HCT116 (cell line): Measurements from ENCODE around the gene STARD4. TPM values are rescaled to one million over a fixed set of nuclear protein-coding genes. Genes with fewer than 3 reads are reported as not detected.

Source experiments
- ATAC-seq: fragments of 200-7000 bp; cut with Tn5 transposase; 2 replicates; pipeline ENCODE4 v1.9.1; 2020; ENCODE audit warnings: mild to moderate bottlenecking, moderate library complexity
- BruUV-seq: library from RNA; stranded (reverse); fragments of 400-500 nt; replicated peaks from 2 replicates; lab custom pipeline; 2021; lab: Mats Ljungman, UMichigan
- CTCF ChIA-PET: fragments of 300-600 bp; sonication (Branson Sonifier 250); formaldehyde crosslinking; loops from one replicate; lab custom pipeline; 2021; ENCODE audit warnings: antibody characterized with exemption; lab: Charles Lee
- POLR2A ChIA-PET: fragments of 300-600, 350-600 bp; sonication (Branson Sonifier 250); formaldehyde crosslinking; loops from one replicate; lab custom pipeline; 2021; ENCODE audit warnings: antibody characterized with exemption; lab: Charles Lee
- RAD21 ChIA-PET, 2 experiments: fragments of 300-600 bp; sonication (Branson Sonifier 250); formaldehyde crosslinking; loops; one replicate each; lab custom pipeline; 2023; ENCODE audit warnings: low total read pairs in 2 of 2; ENCODE audit not compliant: uncharacterized antibody in 2 of 2, unreplicated experiment in 2 of 2, low non-redundant PET in 1 of 2; lab: Charles Lee
- DNase-seq: peaks from one replicate; pipeline ENCODE4 v3.0.0-alpha.2; 2010; ENCODE audit warnings: low read depth, low spot score
- H2AFZ ChIP-seq: fragments of 200-600 bp; shearing (Covaris generic), sonication (generic); 2 replicates; pipeline ENCODE4 v1.6.1; 2017; ENCODE audit warnings: low read depth, mixed run types, mixed read lengths, antibody characterized with exemption, low read length; ENCODE audit not compliant: poor library complexity, severe bottlenecking
- H3K27ac ChIP-seq: 2 replicates; pipeline ENCODE4 v1.5.1; 2012; ENCODE audit warnings: low read depth, low read length
- H3K27me3 ChIP-seq: fragments of 200-600 bp; sonication (generic); 2 replicates; pipeline ENCODE4 v1.6.1; 2016; ENCODE audit warnings: mixed run types, low read length, mixed read lengths; ENCODE audit not compliant: insufficient read depth
- H3K36me3 ChIP-seq, 2 experiments: fragments of 200-500 bp in 1 of 2; fragments of 200-600 bp in 1 of 2; sonication (Bioruptor generic) in 1 of 2; sonication (generic) in 1 of 2; 2 replicates each; pipeline versions ENCODE4 v1.5.1 to v1.6.1; 2014 to 2016; ENCODE audit warnings: low read length in 2 of 2, inconsistent platforms in 1 of 2, mixed read lengths in 1 of 2, mixed run types in 1 of 2; ENCODE audit not compliant: insufficient read depth in 2 of 2, control insufficient read depth in 1 of 2
- H3K4me1 ChIP-seq, 2 experiments: fragments of 200-600 bp in 1 of 2; sonication (generic) in 1 of 2; 2 replicates each; pipeline versions ENCODE4 v1.5.1 to v1.6.1; 2012 to 2017; ENCODE audit warnings: low read length in 2 of 2, inconsistent platforms in 1 of 2, mild to moderate bottlenecking in 1 of 2, mixed read lengths in 1 of 2, mixed run types in 1 of 2, moderate library complexity in 1 of 2; ENCODE audit not compliant: insufficient read depth in 2 of 2, control insufficient read depth in 1 of 2
- H3K4me2 ChIP-seq: fragments of 200-600 bp; sonication (generic); 2 replicates; pipeline ENCODE4 v1.6.1; 2017; ENCODE audit warnings: mixed run types, low read length, mixed read lengths
- H3K4me3 ChIP-seq, 2 experiments: fragments of 200-600 bp in 1 of 2; sonication (generic) in 1 of 2; replicated peaks in 1 of 2; 2 replicates each; pipeline ENCODE4 v1.5.1; 2011 to 2016; ENCODE audit warnings: low read length in 2 of 2, control low read depth in 1 of 2, low read depth in 1 of 2, mild to moderate bottlenecking in 1 of 2, mixed read lengths in 1 of 2, mixed run types in 1 of 2
- H3K79me2 ChIP-seq: fragments of 200-600 bp; sonication (generic); 2 replicates; pipeline ENCODE4 v1.6.1; 2017; ENCODE audit warnings: mild to moderate bottlenecking, mixed run types, low read length, moderate library complexity, mixed read lengths; ENCODE audit not compliant: insufficient read depth
- H3K9ac ChIP-seq: fragments of 200-600 bp; sonication (generic); 2 replicates; pipeline ENCODE4 v1.6.1; 2016; ENCODE audit warnings: low read length, mixed read lengths
- H3K9me2 ChIP-seq: fragments of 200-600 bp; sonication (generic), shearing (Covaris generic); 2 replicates; pipeline ENCODE4 v1.6.1; 2017; ENCODE audit warnings: mixed run types, mild to moderate bottlenecking, moderate library complexity; ENCODE audit not compliant: insufficient read depth
- H3K9me3 ChIP-seq, 2 experiments: fragments of 200-500 bp in 1 of 2; fragments of 200-600 bp in 1 of 2; sonication (Bioruptor generic) in 1 of 2; sonication (generic) in 1 of 2; 2 replicates each; pipeline ENCODE4 v1.6.1; 2014 to 2017; ENCODE audit warnings: low read length in 2 of 2, mixed read lengths in 2 of 2, inconsistent platforms in 1 of 2, low read depth in 1 of 2, mild to moderate bottlenecking in 1 of 2, mixed run types in 1 of 2, moderate library complexity in 1 of 2; ENCODE audit not compliant: control insufficient read depth in 1 of 2, insufficient read depth in 1 of 2
- H4K20me1 ChIP-seq: fragments of 200-600 bp; sonication (generic), shearing (Covaris generic); 2 replicates; pipeline ENCODE4 v1.6.1; 2017; ENCODE audit warnings: mixed run types, mild to moderate bottlenecking, moderate library complexity; ENCODE audit not compliant: insufficient read depth
- CBX3 ChIP-seq: IDR thresholded peaks from 2 replicates; pipeline ENCODE4 v1.6.1; 2012; ENCODE audit warnings: low read depth
- EGR1 ChIP-seq: IDR thresholded peaks from 2 replicates; pipeline ENCODE4 v1.6.1; 2012; ENCODE audit warnings: low read depth
- ELF1 ChIP-seq: IDR thresholded peaks from 2 replicates; pipeline ENCODE4 v1.6.1; 2012; ENCODE audit warnings: low read depth, borderline replicate concordance
- EZH2 ChIP-seq: fragments of 200-600 bp; sonication (generic); IDR thresholded peaks from 2 replicates; pipeline ENCODE4 v1.6.1; 2017; ENCODE audit warnings: antibody characterized with exemption, mixed run types
- EZH2phosphoT487 ChIP-seq: fragments of 200-600 bp; IDR thresholded peaks from 2 replicates; pipeline ENCODE4 v1.6.1; 2018; ENCODE audit warnings: antibody characterized with exemption, borderline replicate concordance
- FOSL1 ChIP-seq: IDR thresholded peaks from 2 replicates; pipeline ENCODE4 v1.6.1; 2012; ENCODE audit warnings: low read depth
- JUND ChIP-seq: IDR thresholded peaks from 2 replicates; pipeline ENCODE4 v1.6.1; 2012
- RAD21 ChIP-seq: IDR thresholded peaks from 2 replicates; pipeline ENCODE4 v1.6.1; 2012; ENCODE audit warnings: low read depth, mild to moderate bottlenecking
- REST ChIP-seq: IDR thresholded peaks from 2 replicates; pipeline ENCODE4 v1.6.1; 2012; ENCODE audit warnings: low read depth
- SP1 ChIP-seq: IDR thresholded peaks from 2 replicates; pipeline ENCODE4 v1.6.1; 2012; ENCODE audit warnings: low read depth
- SRF ChIP-seq: IDR thresholded peaks from 2 replicates; pipeline ENCODE4 v1.6.1; 2012; ENCODE audit warnings: low read depth
- TCF7L2 ChIP-seq: IDR thresholded peaks from 2 replicates; pipeline ENCODE4 v1.7.0; 2011; ENCODE audit warnings: borderline replicate concordance, inconsistent platforms; ENCODE audit not compliant: insufficient read depth, insufficient read length; ENCODE audit errors: extremely low read depth
- YY1 ChIP-seq: IDR thresholded peaks from 2 replicates; pipeline ENCODE4 v1.6.1; 2011; ENCODE audit warnings: low read length, low read depth, moderate library complexity, mild to moderate bottlenecking; ENCODE audit not compliant: insufficient replicate concordance; ENCODE audit errors: extremely low read depth
- ZFX ChIP-seq: fragments of 450-650 bp; IDR thresholded peaks from 2 replicates; pipeline ENCODE4 v1.6.1; 2017
- ZNF274 ChIP-seq: fragments of 200-500 bp; sonication (Bioruptor generic); IDR thresholded peaks from 2 replicates; pipeline ENCODE4 v1.6.1; 2014; ENCODE audit warnings: mild to moderate bottlenecking, low read depth, low read length, inconsistent platforms
- intact Hi-C: fragments of 100-400 bp; cut with micrococcal nuclease; formaldehyde crosslinking; loops from 2 replicates; pipeline ENCODE4 v1.10.0; 2022
- total RNA-seq: library from RNA; stranded (reverse); gene quantifications from one replicate; pipeline ENCODE4 v1.2.1, GENCODE V29; 2021; ENCODE audit not compliant: unreplicated experiment
- TF ChIP-seq, protein P1 (sequence below), 3 experiments: fragments of 200-600 bp in 1 of 3; sonication (generic) in 1 of 3; IDR thresholded peaks in 2 of 3; conservative IDR thresholded peaks in 1 of 3; 2 replicates each; pipeline ENCODE4 v1.5.1; 2012 to 2017; ENCODE audit warnings: low read depth in 2 of 3, low read length in 2 of 3, antibody characterized with exemption in 1 of 3, borderline replicate concordance in 1 of 3, control low read depth in 1 of 3, mild to moderate bottlenecking in 1 of 3, mixed read lengths in 1 of 3, mixed run types in 1 of 3, moderate library complexity in 1 of 3; ENCODE audit not compliant: insufficient read depth in 1 of 3
- TF ChIP-seq, protein P2 (sequence below): IDR thresholded peaks from 2 replicates; pipeline ENCODE4 v1.6.1; 2012
- TF ChIP-seq, protein P3 (sequence below): IDR thresholded peaks from 2 replicates; pipeline ENCODE4 v1.6.1; 2012

STARD4 gene
- total RNA-seq, 1 experiment from 2014 or later: 44.3 TPM

DNA sequence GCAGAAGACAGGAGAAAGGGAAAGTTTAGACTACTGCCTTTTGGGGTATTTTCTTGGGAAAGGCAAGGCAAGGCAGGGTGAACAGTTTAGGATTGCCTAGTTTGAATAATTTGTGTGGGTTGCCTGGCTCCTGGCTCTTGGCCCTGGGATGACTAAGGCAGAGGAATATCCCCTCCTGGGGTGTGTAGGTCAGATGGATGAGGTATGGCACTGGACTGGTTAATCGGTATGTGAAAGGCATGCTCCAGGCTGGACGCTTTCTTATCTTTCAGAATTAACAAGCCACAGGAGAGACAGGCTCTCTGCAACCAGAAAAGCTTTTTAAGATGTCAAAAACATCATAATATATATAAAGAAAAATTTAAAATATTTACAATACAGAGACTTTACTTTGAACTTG is 58.6 kb downstream of the STARD4 start (continued):
- TF ChIP-seq, protein P1, sequence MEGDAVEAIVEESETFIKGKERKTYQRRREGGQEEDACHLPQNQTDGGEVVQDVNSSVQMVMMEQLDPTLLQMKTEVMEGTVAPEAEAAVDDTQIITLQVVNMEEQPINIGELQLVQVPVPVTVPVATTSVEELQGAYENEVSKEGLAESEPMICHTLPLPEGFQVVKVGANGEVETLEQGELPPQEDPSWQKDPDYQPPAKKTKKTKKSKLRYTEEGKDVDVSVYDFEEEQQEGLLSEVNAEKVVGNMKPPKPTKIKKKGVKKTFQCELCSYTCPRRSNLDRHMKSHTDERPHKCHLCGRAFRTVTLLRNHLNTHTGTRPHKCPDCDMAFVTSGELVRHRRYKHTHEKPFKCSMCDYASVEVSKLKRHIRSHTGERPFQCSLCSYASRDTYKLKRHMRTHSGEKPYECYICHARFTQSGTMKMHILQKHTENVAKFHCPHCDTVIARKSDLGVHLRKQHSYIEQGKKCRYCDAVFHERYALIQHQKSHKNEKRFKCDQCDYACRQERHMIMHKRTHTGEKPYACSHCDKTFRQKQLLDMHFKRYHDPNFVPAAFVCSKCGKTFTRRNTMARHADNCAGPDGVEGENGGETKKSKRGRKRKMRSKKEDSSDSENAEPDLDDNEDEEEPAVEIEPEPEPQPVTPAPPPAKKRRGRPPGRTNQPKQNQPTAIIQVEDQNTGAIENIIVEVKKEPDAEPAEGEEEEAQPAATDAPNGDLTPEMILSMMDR (IDR thresholded peaks at IDR 0.05 in 2 of 3, conservative IDR thresholded peaks at IDR 0.05 in 1 of 3; ENCODE audit: borderline replicate concordance in 1 of 3, insufficient read depth in 1 of 3, low read depth in 2 of 3, low read length in 2 of 3): no peak
- TF ChIP-seq ELF1 (no peak), SP1 (no peak), YY1 (no peak), ZFX (no peak)

GRCh38 chr5:111453295-111453694 is 59.0 kb downstream of the STARD4 start:
- Histone ChIP-seq H3K79me2 (no peaks in the 10 kb centered on the region), H3K9ac (no peak overlapping the region), H3K4me2 (peak overlapping the region; percentile 17; the same call in 1 of the 2 replicates), H3K36me3 (no peaks in the 10 kb centered on the region), H3K27ac (no peak overlapping the region), H3K9me3 (no peaks in the 10 kb centered on the region), H3K9me2 (no peaks in the 10 kb centered on the region), H3K4me3 (no peak overlapping the region), H4K20me1 (no peaks in the 10 kb centered on the region), H2AFZ (no peak overlapping the region), H3K4me1 (peaks cover 4 to 8% of the 10 kb centered on the region in 2 experiments; a peak in 3 of 4 replicates), H3K27me3 (no peaks in the 10 kb centered on the region)
- ChIA-PET RAD21 (no interaction called here), CTCF (no interaction called here), POLR2A (no interaction called here)
- ATAC-seq: no peak
- BruUV-seq: no TSS peak
- intact Hi-C loops: no loop called here
- no peak for DNase-seq
- TF ChIP-seq YY1: no peak
- no peak for TF ChIP-seq SRF
- TF ChIP-seq EZH2phosphoT487: no peak
- no peak for TF ChIP-seq REST
- TF ChIP-seq ZNF274: no peak
- no peak for TF ChIP-seq EGR1
- no peak for TF ChIP-seq FOSL1
- TF ChIP-seq, protein P2, sequence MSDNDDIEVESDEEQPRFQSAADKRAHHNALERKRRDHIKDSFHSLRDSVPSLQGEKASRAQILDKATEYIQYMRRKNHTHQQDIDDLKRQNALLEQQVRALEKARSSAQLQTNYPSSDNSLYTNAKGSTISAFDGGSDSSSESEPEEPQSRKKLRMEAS: no peak
- TF ChIP-seq, protein P3, sequence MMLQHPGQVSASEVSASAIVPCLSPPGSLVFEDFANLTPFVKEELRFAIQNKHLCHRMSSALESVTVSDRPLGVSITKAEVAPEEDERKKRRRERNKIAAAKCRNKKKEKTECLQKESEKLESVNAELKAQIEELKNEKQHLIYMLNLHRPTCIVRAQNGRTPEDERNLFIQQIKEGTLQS: no peak
- TF ChIP-seq ZFX: no peak
- TF ChIP-seq EZH2: no peak
- no peak for TF ChIP-seq JUND
- no peak for TF ChIP-seq TCF7L2
- TF ChIP-seq ELF1: no peak
- no peak for TF ChIP-seq CBX3
- TF ChIP-seq RAD21: no peak
- no peak for TF ChIP-seq SP1
